Retina (tissue), 1 donor: ENCODE data around the gene LARP1.

ENCODE experiments used
- DNase-seq: peaks from one replicate; pipeline ENCODE4 v3.0.0-alpha.2; 2016

The LARP1 gene

GRCh38 chr5:154762700-154763099, 7.5 kb downstream of the LARP1 start:
- no peak for DNase-seq

DNA sequence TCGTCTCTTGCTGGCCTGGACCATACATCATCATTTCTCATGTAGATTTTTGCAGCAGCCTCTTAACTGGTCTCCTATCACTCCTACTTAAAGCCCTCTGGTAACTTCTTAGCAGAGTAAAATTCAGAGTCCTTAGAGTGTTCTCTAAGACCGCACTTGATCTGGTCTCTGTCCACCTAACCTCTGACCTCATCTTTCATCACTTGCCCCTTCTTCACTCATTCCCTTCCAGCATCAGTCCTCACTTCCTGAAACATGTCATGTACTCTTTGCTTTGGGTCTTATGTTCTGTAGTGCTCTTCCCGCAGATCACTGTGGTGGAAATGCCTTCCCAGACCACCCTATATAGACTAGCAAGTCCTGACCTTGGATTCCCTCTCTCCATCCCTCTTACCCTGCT, 9.8 kb downstream of the LARP1 start:
- DNase-seq = no peak

- DNase-seq = no peak
Observed at GRCh38 chr5:154765396-154765925, 10.3 kb downstream of the LARP1 start.

- DNase-seq = no peak
Observed at GRCh38 chr5:154766558-154767281, 11.5 kb downstream of the LARP1 start.

GRCh38 chr5:154767576-154767975, 12.4 kb downstream of the LARP1 start:
- no peak for DNase-seq

DNA sequence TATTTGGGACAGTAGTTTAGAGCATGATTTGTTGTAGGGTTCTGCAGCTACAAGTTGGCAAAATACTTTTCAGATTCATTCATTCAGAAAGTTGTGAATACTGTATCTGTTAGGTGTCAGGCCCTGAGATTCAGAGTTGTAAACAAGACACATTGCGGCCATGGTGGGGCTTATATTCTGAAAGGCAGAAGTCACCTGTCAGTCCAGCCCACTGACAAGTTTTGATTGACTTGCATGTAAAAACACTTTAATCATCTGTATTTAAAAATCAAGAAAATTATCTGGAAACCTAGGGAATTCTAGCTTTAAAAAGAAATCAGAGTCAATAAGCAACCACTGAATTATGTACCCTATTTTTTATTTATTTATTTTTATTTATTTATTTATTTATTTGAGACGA, 13.0 kb downstream of the LARP1 start:
- no peak for DNase-seq

DNA sequence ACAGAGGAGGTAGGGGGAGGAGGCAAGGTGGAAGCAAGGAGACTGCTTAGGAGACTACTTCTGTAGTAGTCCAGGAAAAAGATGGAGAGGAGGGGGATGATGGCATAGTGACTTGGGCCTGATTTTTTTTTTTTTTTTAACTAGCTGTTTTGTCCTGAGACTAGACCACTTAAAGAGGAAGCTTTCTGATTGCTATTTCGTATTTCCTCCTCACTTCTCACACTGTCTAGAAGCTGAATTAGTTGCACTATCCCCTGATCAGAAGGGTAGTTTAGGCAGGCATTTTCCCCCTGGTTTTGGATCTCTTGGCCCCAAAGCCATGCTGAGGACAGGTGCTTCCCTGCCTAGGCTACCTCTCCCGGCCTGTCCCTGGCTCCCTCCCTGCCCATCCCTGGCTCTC, 14.9 kb downstream of the LARP1 start:
- no peak for DNase-seq

- peak; percentile 72 for DNase-seq
Observed at GRCh38 chr5:154771383-154771901, 16.3 kb downstream of the LARP1 start.

DNA sequence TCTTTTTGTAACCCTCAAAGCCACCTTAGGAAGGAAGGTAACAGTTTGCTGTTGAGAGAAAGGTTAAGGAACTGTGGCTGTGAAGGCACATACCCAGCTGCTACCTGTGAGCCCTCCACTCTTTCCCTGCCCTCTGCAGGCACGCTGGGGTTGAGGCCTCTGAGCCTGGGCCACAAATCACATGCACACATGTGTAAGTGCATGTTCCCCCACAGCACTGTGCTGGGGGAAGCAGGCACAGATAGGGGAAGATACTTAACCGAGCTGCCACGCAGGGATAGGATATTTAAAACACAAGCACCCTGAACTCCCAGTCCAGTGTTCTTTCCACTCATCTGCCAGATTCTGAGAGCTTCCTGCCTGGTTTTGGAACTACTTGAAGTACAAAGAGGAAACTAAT, 18.1 kb downstream of the LARP1 start:
- DNase-seq = no peak

DNA sequence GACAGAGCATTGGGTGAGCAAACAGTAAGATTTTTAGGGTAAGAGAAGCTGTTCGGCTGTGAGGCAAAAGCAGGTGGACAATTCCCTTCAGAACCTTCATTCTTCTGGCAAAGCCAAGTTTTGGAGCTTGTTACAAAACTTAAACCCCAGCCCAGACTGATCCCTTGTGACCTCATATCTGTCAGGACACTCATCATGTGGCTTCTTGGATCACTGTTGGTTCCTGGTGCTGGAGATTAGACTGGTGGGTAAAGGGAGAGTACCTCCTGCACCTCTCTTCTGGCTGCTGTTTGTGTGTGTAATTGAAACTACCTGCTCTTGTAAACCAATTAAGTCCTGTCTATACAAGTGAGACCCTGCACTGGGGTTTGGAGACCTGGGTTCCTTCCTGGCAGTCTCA, 21.0 kb downstream of the LARP1 start:
- no peak for DNase-seq

- DNase-seq = no peak
Observed at GRCh38 chr5:154778534-154778933, 23.4 kb downstream of the LARP1 start.

DNA sequence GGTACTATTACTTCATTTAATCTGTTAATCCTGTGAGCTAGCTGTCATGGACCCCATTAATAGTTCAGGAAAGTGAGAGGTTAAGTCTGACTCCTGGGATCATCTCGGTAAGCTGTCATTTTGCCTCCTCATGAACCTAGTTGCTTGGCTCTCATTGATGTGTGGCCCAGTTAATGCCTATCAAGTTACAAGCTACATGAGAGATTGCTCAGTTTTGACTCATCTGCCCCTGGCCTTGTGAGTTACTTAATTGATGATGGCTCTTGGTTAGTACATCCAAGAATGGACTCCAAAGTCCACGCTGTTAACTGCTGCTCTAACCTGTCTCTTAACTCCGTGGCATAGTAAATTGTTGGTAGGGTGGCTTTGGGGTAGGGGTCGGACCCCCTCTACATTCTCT, 23.9 kb downstream of the LARP1 start:
- DNase-seq = no peak

- DNase-seq = no peak
Observed at GRCh38 chr5:154780128-154780527, 25.0 kb downstream of the LARP1 start.

- no peak for DNase-seq
Observed at GRCh38 chr5:154782326-154782725, 27.1 kb downstream of the LARP1 start.

- no peak for DNase-seq
Observed at GRCh38 chr5:154782812-154783592, 27.8 kb downstream of the LARP1 start.

GRCh38 chr5:154783774-154784460, 28.7 kb downstream of the LARP1 start:
- DNase-seq = no peak

- DNase-seq = no peak
Observed at GRCh38 chr5:154784856-154785255, 29.7 kb downstream of the LARP1 start.

GRCh38 chr5:154786414-154786813, 31.2 kb downstream of the LARP1 start:
- DNase-seq = no peak

GRCh38 chr5:154788212-154788611, 33.0 kb downstream of the LARP1 start:
- no peak for DNase-seq

GRCh38 chr5:154791535-154791934, 36.4 kb downstream of the LARP1 start:
- DNase-seq = no peak

GRCh38 chr5:154793599-154794524, 38.7 kb downstream of the LARP1 start:
- no peak for DNase-seq
